Measurements from ENCODE around the gene ZNF618. TPM values are rescaled to one million over a fixed set of nuclear protein-coding genes. Genes with fewer than 3 reads are reported as not detected.
A peak's percentile ranks its signal among the peaks of the same experiment; 100 is the strongest.

ZNF618 gene
- total and polyA plus RNA-seq, 8 donors: 1.2 to 19.8 (median 5.3) TPM

DNA sequence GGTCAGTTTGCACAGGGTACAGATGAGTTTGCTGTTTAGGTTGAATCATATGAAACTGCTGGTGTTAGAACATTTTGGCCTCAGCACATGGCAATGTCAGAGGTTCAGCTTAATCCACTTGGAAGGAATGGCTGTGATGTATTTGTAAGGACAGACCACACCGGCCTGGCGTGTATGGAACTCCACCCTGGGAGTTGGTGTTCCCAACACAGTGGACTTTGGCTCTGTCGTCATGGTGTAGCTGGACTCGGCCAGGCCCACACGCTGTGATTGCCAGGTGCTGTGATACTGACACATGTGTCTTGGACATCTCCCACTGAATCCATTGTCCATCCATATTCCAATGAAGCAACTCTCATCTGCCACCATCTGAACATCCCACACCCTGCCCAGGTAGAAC is 90.3 kb downstream of the ZNF618 start:
- 38 to 54% (median 48%) methylated on average over 3 to 5 of the region's 5 CpGs for WGBS, 5 donors
- no peaks in the 10 kb centered on the region for H3K27me3 ChIP-seq
- TF ChIP-seq POLR2A (IDR thresholded peaks at IDR 0.05) (no peak), POLR2AphosphoS5 (IDR thresholded peaks at IDR 0.05) (peak in 1 of 3 donors; percentile 59)
- H3K4me3 ChIP-seq: no peak overlapping the region
- peaks cover 0 to 27% (median 17%) of the 10 kb centered on the region in 4 donors for H3K4me1 ChIP-seq
- peaks cover 0 to 19% (median 8%) of the 10 kb centered on the region in 4 donors for H3K36me3 ChIP-seq
- peak overlapping the region; percentile 40 to 64 (median 61) for H3K27ac ChIP-seq
- DNase-seq: peak; percentile 83 to 87
- intact Hi-C loops (cut with DNase I; ENCODE audit: low total_unique reads): no loop called here
- peaks cover 0 to 8% (median 0%) of the 10 kb centered on the region in 4 donors for H3K9me3 ChIP-seq

DNA sequence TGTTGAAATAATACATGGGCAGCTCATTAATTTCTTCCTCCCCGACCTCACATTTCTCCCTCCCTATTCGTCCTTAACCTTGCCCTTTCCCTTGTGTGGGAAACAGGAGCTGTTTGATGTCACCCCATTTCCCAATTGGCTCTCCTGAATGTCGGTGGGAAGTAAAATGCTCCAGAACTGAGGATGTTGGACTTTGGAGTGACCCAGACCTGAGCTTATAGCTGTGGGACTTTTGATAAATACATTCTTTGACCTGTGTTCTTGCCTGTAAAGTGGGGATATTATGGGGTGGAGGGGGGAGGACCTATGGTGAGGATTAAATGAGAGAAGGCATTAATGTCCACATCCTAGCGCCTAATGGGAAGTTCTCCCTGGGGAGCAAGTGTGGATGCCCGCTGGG is 91.3 kb downstream of the ZNF618 start:
- H3K27me3 ChIP-seq: no peaks in the 10 kb centered on the region
- H3K27ac ChIP-seq: peak overlapping the region in 4 of 5 donors; percentile 20 to 61 (median 50)
- H3K36me3 ChIP-seq: peaks cover 0 to 24% (median 12%) of the 10 kb centered on the region in 4 donors
- no peak for TF ChIP-seq EP300 (IDR thresholded peaks at IDR 0.05)
- no peak for TF ChIP-seq POLR2A (IDR thresholded peaks at IDR 0.05)
- TF ChIP-seq POLR2AphosphoS5 (IDR thresholded peaks at IDR 0.05): no peak
- TF ChIP-seq, protein P1, sequence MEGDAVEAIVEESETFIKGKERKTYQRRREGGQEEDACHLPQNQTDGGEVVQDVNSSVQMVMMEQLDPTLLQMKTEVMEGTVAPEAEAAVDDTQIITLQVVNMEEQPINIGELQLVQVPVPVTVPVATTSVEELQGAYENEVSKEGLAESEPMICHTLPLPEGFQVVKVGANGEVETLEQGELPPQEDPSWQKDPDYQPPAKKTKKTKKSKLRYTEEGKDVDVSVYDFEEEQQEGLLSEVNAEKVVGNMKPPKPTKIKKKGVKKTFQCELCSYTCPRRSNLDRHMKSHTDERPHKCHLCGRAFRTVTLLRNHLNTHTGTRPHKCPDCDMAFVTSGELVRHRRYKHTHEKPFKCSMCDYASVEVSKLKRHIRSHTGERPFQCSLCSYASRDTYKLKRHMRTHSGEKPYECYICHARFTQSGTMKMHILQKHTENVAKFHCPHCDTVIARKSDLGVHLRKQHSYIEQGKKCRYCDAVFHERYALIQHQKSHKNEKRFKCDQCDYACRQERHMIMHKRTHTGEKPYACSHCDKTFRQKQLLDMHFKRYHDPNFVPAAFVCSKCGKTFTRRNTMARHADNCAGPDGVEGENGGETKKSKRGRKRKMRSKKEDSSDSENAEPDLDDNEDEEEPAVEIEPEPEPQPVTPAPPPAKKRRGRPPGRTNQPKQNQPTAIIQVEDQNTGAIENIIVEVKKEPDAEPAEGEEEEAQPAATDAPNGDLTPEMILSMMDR (IDR thresholded peaks at IDR 0.05): no peak
- peak in 1 of 2 donors; percentile 41 for DNase-seq
- peaks cover 0 to 8% (median 0%) of the 10 kb centered on the region in 4 donors for H3K9me3 ChIP-seq
- 54 to 63% (median 55%) methylated on average over 5 of the region's 5 CpGs for whole genome bisulfite sequencing, 5 donors
- intact Hi-C loops (cut with DNase I; ENCODE audit: low total_unique reads): no loop called here
- no peak overlapping the region for H3K4me3 ChIP-seq
- peaks cover 0 to 27% (median 17%) of the 10 kb centered on the region in 4 donors for H3K4me1 ChIP-seq

DNA sequence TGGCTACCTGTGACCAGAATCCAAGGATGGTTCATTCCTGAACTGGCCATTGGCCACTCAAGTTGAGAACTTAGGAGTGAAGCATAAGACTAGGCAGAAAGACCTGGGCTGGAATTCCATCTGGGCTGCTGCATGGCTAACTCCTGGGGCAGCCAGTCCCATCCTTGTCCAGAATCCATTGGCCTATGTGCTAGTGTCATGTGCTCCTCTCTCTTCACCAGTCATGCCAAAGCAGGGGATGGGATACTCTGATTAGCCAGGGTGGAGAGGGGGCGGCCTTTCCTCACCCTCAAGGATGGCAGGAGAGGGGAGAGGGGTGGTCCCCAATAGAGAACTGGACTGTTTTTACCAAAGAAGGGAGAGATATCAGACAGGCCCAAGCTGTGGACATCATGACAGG is 93.2 kb downstream of the ZNF618 start:
- TF ChIP-seq, protein P1 (IDR thresholded peaks at IDR 0.05): no peak
- TF ChIP-seq EP300 (IDR thresholded peaks at IDR 0.05): no peak
- TF ChIP-seq POLR2AphosphoS5 (IDR thresholded peaks at IDR 0.05): no peak
- no peak for TF ChIP-seq POLR2A (IDR thresholded peaks at IDR 0.05)
- H3K36me3 ChIP-seq: peaks cover 0 to 24% (median 12%) of the 10 kb centered on the region in 4 donors
- intact Hi-C loops (cut with DNase I; ENCODE audit: low total_unique reads): no loop called here
- H3K4me3 ChIP-seq: no peak overlapping the region
- 80 to 100% (median 93%) methylated on average over 1 of the region's 1 CpG for WGBS, 5 donors
- H3K4me1 ChIP-seq: peaks cover 12 to 42% (median 29%) of the 10 kb centered on the region in 4 donors
- no peaks in the 10 kb centered on the region for H3K27me3 ChIP-seq
- DNase-seq: no peak
- H3K9me3 ChIP-seq: peaks cover 0 to 8% (median 0%) of the 10 kb centered on the region in 4 donors
- H3K27ac ChIP-seq: no peak overlapping the region

DNA sequence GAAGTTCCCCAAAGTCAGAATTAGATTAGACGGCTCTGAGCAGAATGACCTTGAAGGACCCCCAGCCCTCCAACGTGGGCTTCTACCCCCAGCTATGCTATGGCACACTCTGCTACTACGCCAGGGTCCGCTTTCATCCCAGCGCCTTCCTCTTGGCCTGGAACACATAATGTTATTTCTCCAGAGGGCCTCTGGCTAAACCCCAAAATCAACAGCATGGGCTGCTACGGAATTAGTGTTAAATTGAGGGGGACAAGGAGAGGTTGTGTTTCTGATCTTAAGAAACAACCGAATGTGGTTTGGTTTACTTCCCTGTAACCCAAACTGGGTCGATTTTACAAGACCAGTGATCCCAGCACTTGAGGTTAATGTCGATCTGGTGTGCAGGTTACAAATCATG is 97.1 kb downstream of the ZNF618 start:
- TF ChIP-seq EP300 (IDR thresholded peaks at IDR 0.05) (no peak), POLR2AphosphoS5 (IDR thresholded peaks at IDR 0.05) (no peak), POLR2A (IDR thresholded peaks at IDR 0.05) (no peak)
- TF ChIP-seq, protein P1 (IDR thresholded peaks at IDR 0.05): no peak
- no peak overlapping the region for H3K4me3 ChIP-seq
- H3K36me3 ChIP-seq: peaks cover 0 to 24% (median 12%) of the 10 kb centered on the region in 4 donors
- peak overlapping the region in 1 of 5 donors; percentile 9 for H3K27ac ChIP-seq
- peaks cover 7 to 31% (median 18%) of the 10 kb centered on the region in 4 donors for H3K4me1 ChIP-seq
- intact Hi-C loops (cut with DNase I; ENCODE audit: low total_unique reads): no loop called here
- DNase-seq: no peak
- H3K9me3 ChIP-seq: peaks cover 0 to 8% (median 0%) of the 10 kb centered on the region in 4 donors
- no peaks in the 10 kb centered on the region for H3K27me3 ChIP-seq
- 26 to 62% (median 48%) methylated on average over 9 of the region's 9 CpGs for WGBS, 5 donors

DNA sequence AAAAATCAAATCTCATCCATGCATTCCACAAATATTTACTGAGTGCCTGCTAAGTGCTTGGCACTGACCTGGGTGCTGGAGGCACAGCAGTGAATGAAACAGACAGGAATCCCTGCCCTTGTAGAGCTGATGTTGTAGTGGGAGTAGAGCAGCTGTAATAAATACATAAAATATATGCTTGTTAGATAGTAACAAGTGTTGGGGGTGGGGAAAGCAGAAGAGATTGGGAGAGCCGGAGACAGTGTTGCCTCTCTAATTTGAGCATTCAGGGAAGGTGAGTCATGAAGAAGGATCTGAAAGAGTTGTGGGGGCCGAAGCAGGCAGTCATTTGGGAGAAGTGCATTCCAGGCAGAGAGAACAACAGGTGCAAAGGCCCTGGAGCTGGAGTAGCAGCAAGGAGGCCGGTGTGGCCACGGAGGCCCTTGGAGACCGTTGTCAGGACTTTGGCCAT is 97.9 kb downstream of the ZNF618 start:
- Histone ChIP-seq H3K9me3 (peaks cover 0 to 5% (median 0%) of the 10 kb centered on the region in 4 donors), H3K36me3 (peaks cover 0 to 19% (median 11%) of the 10 kb centered on the region in 4 donors), H3K27me3 (no peaks in the 10 kb centered on the region), H3K4me3 (no peak overlapping the region), H3K4me1 (peaks cover 7 to 31% (median 18%) of the 10 kb centered on the region in 4 donors), H3K27ac (peak overlapping the region in 3 of 5 donors; percentile 9 to 35 (median 28))
- DNase-seq: peak; percentile 39 to 49
- intact Hi-C loops (cut with DNase I; ENCODE audit: low total_unique reads): no loop called here
- 34 to 61% (median 46%) methylated on average over 5 of the region's 5 CpGs for WGBS, 5 donors
- TF ChIP-seq, protein P1 (IDR thresholded peaks at IDR 0.05): no peak
- TF ChIP-seq EP300 (IDR thresholded peaks at IDR 0.05) (no peak), POLR2A (IDR thresholded peaks at IDR 0.05) (no peak), POLR2AphosphoS5 (IDR thresholded peaks at IDR 0.05) (no peak)

Measured in stomach (tissue), 9 donors.